ENCODE data around the gene STEAP3. TPM values are rescaled to one million over a fixed set of nuclear protein-coding genes. Genes with fewer than 3 reads are reported as not detected.

Gene STEAP3
- polyA plus RNA-seq, 1 donor from 2014 or later = not detected

DNA sequence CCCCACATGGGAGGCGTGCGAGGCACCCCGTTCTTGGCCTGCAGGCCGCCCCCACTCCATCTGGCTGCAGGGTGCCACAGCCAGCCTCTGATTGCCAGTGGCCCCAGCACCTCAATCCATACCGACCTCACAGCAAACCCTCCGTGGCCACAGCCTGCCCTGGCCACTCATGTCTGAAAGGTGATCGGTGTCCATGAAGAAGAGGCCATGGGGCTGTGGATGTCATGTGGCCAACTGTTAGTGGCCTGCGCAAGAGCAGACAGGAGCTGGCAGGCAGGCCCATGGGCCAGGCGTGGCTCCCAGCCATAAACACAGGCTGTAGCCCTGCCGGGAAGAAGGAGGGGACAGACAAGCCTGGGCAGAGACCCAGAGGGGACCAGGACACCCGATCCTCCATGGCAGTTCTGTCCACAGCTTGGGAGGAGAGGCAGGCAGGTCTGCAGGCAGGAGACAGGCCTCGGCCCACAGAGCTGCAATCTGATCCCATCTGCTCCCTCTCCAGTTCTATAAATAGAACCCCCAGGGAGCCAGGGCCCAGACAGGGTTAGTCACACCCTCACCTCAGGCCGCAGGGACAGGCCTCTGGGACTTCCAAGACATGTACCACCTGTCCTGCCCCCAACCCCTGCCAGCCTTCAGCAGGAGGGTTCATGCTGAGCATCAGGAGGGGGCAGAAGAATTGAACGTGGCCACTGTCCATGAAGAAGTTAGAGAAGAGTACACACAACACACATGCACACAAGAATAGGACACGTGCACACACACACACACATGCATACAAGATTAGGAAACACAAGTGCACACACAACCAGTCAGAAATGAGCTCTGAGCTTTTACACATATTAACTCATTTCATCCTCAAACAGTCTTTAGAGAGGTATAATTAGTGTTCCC is 16.9 kb downstream of the STEAP3 start:
- no peaks in the 10 kb centered on the region for H3K9me3 ChIP-seq (ENCODE audit: low read length)
- H2AFZ ChIP-seq (ENCODE audit: low read depth, low read length) = no peak overlapping the region
- H3K4me2 ChIP-seq (ENCODE audit: low read length) = no peak overlapping the region
- no peak overlapping the region for H3K27ac ChIP-seq (ENCODE audit: low read length)
- no peaks in the 10 kb centered on the region for H3K36me3 ChIP-seq (ENCODE audit: insufficient read depth, low read length)
- no peaks in the 10 kb centered on the region for H3F3A ChIP-seq (ENCODE audit: insufficient read depth, low read length, poor library complexity, severe bottlenecking)
- no peaks in the 10 kb centered on the region for H3K79me2 ChIP-seq (replicated peaks; ENCODE audit: insufficient read depth, low read length)
- H4K20me1 ChIP-seq (ENCODE audit: insufficient read depth) = no peaks in the 10 kb centered on the region
- H3K27me3 ChIP-seq (ENCODE audit: insufficient read depth, low read depth, low read length) = no peaks in the 10 kb centered on the region
- no peak overlapping the region for H3K9ac ChIP-seq (ENCODE audit: low read length)
- H3K4me3 ChIP-seq (ENCODE audit: low read length) = no peak overlapping the region
- no peaks in the 10 kb centered on the region for H3K9me2 ChIP-seq (ENCODE audit: insufficient read depth, low read length)
- no peak for TF ChIP-seq EZH2 (IDR thresholded peaks at IDR 0.05; ENCODE audit: borderline replicate concordance, insufficient read depth, low read length, poor library complexity, severe bottlenecking)
- no peak for TF ChIP-seq TAF1 (IDR thresholded peaks at IDR 0.05; ENCODE audit: low read depth)
- no peak for TF ChIP-seq EP300 (conservative IDR thresholded peaks at IDR 0.05; ENCODE audit: poor library complexity, severe bottlenecking)

DNA sequence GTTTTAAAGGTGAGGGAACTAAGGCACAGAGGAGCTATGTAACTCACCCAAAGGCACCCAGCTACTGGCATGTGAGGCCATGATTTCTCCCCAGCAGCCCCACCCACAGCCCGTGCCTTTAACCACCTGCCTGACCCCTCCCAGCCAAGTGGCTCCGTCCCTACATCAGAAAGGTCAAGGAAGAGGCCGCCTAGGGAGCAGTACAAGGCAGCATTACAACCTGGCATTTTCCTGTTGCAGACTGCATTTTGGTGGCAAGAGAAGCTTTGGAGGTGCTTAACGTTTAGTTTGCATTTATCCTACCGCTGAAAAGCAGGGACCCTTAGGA is 17.5 kb downstream of the STEAP3 start:
- Histone ChIP-seq H3K9ac (ENCODE audit: low read length) (no peak overlapping the region), H3K27me3 (ENCODE audit: insufficient read depth, low read depth, low read length) (no peaks in the 10 kb centered on the region), H3K4me3 (ENCODE audit: low read length) (no peak overlapping the region), H3K9me3 (ENCODE audit: low read length) (no peaks in the 10 kb centered on the region), H3K79me2 (replicated peaks; ENCODE audit: insufficient read depth, low read length) (no peaks in the 10 kb centered on the region), H4K20me1 (ENCODE audit: insufficient read depth) (no peaks in the 10 kb centered on the region), H3F3A (ENCODE audit: insufficient read depth, low read length, poor library complexity, severe bottlenecking) (no peaks in the 10 kb centered on the region), H3K9me2 (ENCODE audit: insufficient read depth, low read length) (no peaks in the 10 kb centered on the region), H3K27ac (ENCODE audit: low read length) (no peak overlapping the region), H2AFZ (ENCODE audit: low read depth, low read length) (no peak overlapping the region), H3K36me3 (ENCODE audit: insufficient read depth, low read length) (no peaks in the 10 kb centered on the region), H3K4me2 (ENCODE audit: low read length) (no peak overlapping the region)
- no peak for TF ChIP-seq SMC3 (conservative IDR thresholded peaks at IDR 0.05; ENCODE audit: poor library complexity)
- TF ChIP-seq TAF1 (IDR thresholded peaks at IDR 0.05; ENCODE audit: low read depth) = no peak
- no peak for TF ChIP-seq EP300 (conservative IDR thresholded peaks at IDR 0.05; ENCODE audit: poor library complexity, severe bottlenecking)
- TF ChIP-seq, protein P1, sequence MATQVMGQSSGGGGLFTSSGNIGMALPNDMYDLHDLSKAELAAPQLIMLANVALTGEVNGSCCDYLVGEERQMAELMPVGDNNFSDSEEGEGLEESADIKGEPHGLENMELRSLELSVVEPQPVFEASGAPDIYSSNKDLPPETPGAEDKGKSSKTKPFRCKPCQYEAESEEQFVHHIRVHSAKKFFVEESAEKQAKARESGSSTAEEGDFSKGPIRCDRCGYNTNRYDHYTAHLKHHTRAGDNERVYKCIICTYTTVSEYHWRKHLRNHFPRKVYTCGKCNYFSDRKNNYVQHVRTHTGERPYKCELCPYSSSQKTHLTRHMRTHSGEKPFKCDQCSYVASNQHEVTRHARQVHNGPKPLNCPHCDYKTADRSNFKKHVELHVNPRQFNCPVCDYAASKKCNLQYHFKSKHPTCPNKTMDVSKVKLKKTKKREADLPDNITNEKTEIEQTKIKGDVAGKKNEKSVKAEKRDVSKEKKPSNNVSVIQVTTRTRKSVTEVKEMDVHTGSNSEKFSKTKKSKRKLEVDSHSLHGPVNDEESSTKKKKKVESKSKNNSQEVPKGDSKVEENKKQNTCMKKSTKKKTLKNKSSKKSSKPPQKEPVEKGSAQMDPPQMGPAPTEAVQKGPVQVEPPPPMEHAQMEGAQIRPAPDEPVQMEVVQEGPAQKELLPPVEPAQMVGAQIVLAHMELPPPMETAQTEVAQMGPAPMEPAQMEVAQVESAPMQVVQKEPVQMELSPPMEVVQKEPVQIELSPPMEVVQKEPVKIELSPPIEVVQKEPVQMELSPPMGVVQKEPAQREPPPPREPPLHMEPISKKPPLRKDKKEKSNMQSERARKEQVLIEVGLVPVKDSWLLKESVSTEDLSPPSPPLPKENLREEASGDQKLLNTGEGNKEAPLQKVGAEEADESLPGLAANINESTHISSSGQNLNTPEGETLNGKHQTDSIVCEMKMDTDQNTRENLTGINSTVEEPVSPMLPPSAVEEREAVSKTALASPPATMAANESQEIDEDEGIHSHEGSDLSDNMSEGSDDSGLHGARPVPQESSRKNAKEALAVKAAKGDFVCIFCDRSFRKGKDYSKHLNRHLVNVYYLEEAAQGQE (IDR thresholded peaks at IDR 0.05; ENCODE audit: borderline replicate concordance) = no peak
- no peak for TF ChIP-seq EZH2 (IDR thresholded peaks at IDR 0.05; ENCODE audit: borderline replicate concordance, insufficient read depth, low read length, poor library complexity, severe bottlenecking)
- TF ChIP-seq RAD21 (conservative IDR thresholded peaks at IDR 0.05) = no peak
- TF ChIP-seq POLR2AphosphoS5 (IDR thresholded peaks at IDR 0.05) = no peak
- TF ChIP-seq, protein P2, sequence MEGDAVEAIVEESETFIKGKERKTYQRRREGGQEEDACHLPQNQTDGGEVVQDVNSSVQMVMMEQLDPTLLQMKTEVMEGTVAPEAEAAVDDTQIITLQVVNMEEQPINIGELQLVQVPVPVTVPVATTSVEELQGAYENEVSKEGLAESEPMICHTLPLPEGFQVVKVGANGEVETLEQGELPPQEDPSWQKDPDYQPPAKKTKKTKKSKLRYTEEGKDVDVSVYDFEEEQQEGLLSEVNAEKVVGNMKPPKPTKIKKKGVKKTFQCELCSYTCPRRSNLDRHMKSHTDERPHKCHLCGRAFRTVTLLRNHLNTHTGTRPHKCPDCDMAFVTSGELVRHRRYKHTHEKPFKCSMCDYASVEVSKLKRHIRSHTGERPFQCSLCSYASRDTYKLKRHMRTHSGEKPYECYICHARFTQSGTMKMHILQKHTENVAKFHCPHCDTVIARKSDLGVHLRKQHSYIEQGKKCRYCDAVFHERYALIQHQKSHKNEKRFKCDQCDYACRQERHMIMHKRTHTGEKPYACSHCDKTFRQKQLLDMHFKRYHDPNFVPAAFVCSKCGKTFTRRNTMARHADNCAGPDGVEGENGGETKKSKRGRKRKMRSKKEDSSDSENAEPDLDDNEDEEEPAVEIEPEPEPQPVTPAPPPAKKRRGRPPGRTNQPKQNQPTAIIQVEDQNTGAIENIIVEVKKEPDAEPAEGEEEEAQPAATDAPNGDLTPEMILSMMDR (IDR thresholded peaks at IDR 0.05; ENCODE audit: poor library complexity, severe bottlenecking) = no peak
- no peak for TF ChIP-seq MXI1 (conservative IDR thresholded peaks at IDR 0.05; ENCODE audit: poor library complexity, severe bottlenecking)
